ENCODE measurements around the gene EXOSC10. TPM values are rescaled to one million over a fixed set of nuclear protein-coding genes. Genes with fewer than 3 reads are reported as not detected.

EXOSC10 gene
- total RNA-seq, 4 donors from 2014 or later: 32.0 to 62.4 (median 40.8) TPM

- no peaks in the 10 kb centered on the region for H3K27me3 ChIP-seq
- 75 to 77% methylated on average over 3 to 5 of the region's 5 CpGs for WGBS, 2 donors
- H3K36me3 ChIP-seq: peaks cover 2 to 56% (median 14%) of the 10 kb centered on the region in 3 donors
- no peaks in the 10 kb centered on the region for H3K9me3 ChIP-seq
- intact Hi-C loops (cut with DNase I): no loop called here
- H3K4me1 ChIP-seq: peaks cover 12 to 38% (median 16%) of the 10 kb centered on the region in 3 donors
- H3K4me3 ChIP-seq: no peak overlapping the region
- H3K27ac ChIP-seq: peak overlapping the region in 1 of 4 donors; percentile 85
- no peak for DNase-seq
- TF ChIP-seq, protein P1, sequence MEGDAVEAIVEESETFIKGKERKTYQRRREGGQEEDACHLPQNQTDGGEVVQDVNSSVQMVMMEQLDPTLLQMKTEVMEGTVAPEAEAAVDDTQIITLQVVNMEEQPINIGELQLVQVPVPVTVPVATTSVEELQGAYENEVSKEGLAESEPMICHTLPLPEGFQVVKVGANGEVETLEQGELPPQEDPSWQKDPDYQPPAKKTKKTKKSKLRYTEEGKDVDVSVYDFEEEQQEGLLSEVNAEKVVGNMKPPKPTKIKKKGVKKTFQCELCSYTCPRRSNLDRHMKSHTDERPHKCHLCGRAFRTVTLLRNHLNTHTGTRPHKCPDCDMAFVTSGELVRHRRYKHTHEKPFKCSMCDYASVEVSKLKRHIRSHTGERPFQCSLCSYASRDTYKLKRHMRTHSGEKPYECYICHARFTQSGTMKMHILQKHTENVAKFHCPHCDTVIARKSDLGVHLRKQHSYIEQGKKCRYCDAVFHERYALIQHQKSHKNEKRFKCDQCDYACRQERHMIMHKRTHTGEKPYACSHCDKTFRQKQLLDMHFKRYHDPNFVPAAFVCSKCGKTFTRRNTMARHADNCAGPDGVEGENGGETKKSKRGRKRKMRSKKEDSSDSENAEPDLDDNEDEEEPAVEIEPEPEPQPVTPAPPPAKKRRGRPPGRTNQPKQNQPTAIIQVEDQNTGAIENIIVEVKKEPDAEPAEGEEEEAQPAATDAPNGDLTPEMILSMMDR (IDR thresholded peaks at IDR 0.05): no peak
- TF ChIP-seq POLR2A (IDR thresholded peaks at IDR 0.05): no peak
These were observed 37.9 kb downstream of the EXOSC10 start for GRCh38 chr1:11061652-11062365.

- Histone ChIP-seq H3K27ac (peak within 1 kb of the TSS; percentile 71 to 85 (median 81)), H3K27me3 (no peaks in the 10 kb centered on the region), H3K9me3 (no peaks in the 10 kb centered on the region), H3K4me3 (peak within 1 kb of the TSS; percentile 70 to 99 (median 88)), H3K36me3 (peaks cover 9 to 56% (median 17%) of the 10 kb centered on the region in 3 donors), H3K4me1 (peaks cover 12 to 38% (median 16%) of the 10 kb centered on the region in 3 donors)
- intact Hi-C loops (cut with DNase I): no loop called here
- WGBS, 2 donors: 0% methylated on average over 13 to 20 of the region's 83 CpGs
- TF ChIP-seq POLR2A (IDR thresholded peaks at IDR 0.05): peak in 2 of 4 donors; percentile 66 to 77
- TF ChIP-seq, protein P1 (IDR thresholded peaks at IDR 0.05): peak; percentile 18 to 81 (median 68)
- DNase-seq: peak; percentile 27
These were observed 39.5 kb downstream of the EXOSC10 start, which contains the start of gene SRM for GRCh38 chr1:11059968-11060830. TSS of gene SRM (minus strand) at chr1:11060018. CDS start at chr1:11059943, 75 bp downstream.

- intact Hi-C loops (cut with DNase I): no loop called here
- peak overlapping the region; percentile 70 to 99 (median 88) for H3K4me3 ChIP-seq
- peaks cover 12 to 38% (median 16%) of the 10 kb centered on the region in 3 donors for H3K4me1 ChIP-seq
- no peaks in the 10 kb centered on the region for H3K9me3 ChIP-seq
- no peak for TF ChIP-seq POLR2A (IDR thresholded peaks at IDR 0.05)
- TF ChIP-seq, protein P1 (IDR thresholded peaks at IDR 0.05): no peak
- H3K27me3 ChIP-seq: no peaks in the 10 kb centered on the region
- peaks cover 9 to 56% (median 14%) of the 10 kb centered on the region in 3 donors for H3K36me3 ChIP-seq
- WGBS, 2 donors: 0% methylated on average over 1 of the region's 72 CpGs; no CpG with 5 or more reads in 1 of the 2 donors
- peak overlapping the region; percentile 59 to 79 (median 68) for H3K27ac ChIP-seq
- DNase-seq: no peak
These were observed 40.3 kb downstream of the EXOSC10 start for GRCh38 chr1:11059155-11059967.

GRCh38 chr1:11058595-11059154 lies 41.0 kb downstream of the EXOSC10 start:
- H3K27ac ChIP-seq: peak overlapping the region in 3 of 4 donors; percentile 59 to 79 (median 78)

More at GRCh38 chr1:11058595-11059154, 41.0 kb downstream of the EXOSC10 start:
- H3K4me1 ChIP-seq: peaks cover 12 to 38% (median 16%) of the 10 kb centered on the region in 3 donors
- H3K36me3 ChIP-seq: peaks cover 9 to 56% (median 14%) of the 10 kb centered on the region in 3 donors
- intact Hi-C loops (cut with DNase I): no loop called here
- peak overlapping the region; percentile 70 to 99 (median 88) for H3K4me3 ChIP-seq
- no peaks in the 10 kb centered on the region for H3K27me3 ChIP-seq
- WGBS, 2 donors: 23 to 59% methylated on average over 4 to 8 of the region's 28 CpGs
- TF ChIP-seq, protein P1 (IDR thresholded peaks at IDR 0.05): no peak
- TF ChIP-seq POLR2A (IDR thresholded peaks at IDR 0.05): no peak
- no peaks in the 10 kb centered on the region for H3K9me3 ChIP-seq
- no peak for DNase-seq

Data from esophagus squamous epithelium (tissue), 5 donors.